SK-N-SH (cell line): ENCODE data around the gene C1QTNF5.

Experiments used
- CHD2 ChIP-seq: fragments of 150-350 bp; IDR thresholded peaks from 2 replicates; pipeline ENCODE4 v1.6.1; 2018; ENCODE audit warnings: low read length; ENCODE audit not compliant: partially characterized antibody
- CTCF ChIP-seq: fragments of 200-600 bp; sonication (generic); IDR thresholded peaks from 2 replicates; pipeline ENCODE4 v1.6.1; 2017; ENCODE audit warnings: antibody characterized with exemption, mild to moderate bottlenecking, moderate library complexity
- MAX ChIP-seq: IDR thresholded peaks from 2 replicates; pipeline ENCODE4 v1.4.0; 2012; ENCODE audit warnings: low read depth
- POLR2AphosphoS5 ChIP-seq: IDR thresholded peaks from 2 replicates; pipeline ENCODE4 v1.6.1; 2012; ENCODE audit warnings: low read depth, low read length
- RCOR1 ChIP-seq: fragments of 150-350 bp; IDR thresholded peaks from 2 replicates; pipeline ENCODE4 v1.6.1; 2017; ENCODE audit warnings: antibody characterized with exemption, low read length
- SIN3A ChIP-seq: IDR thresholded peaks from 2 replicates; pipeline ENCODE4 v1.6.1; 2012; ENCODE audit warnings: low read depth, mild to moderate bottlenecking, low read length, moderate library complexity, borderline replicate concordance
- SMC3 ChIP-seq: IDR thresholded peaks from 2 replicates; pipeline ENCODE4 v1.6.1; 2012; ENCODE audit warnings: low read depth, low read length, improper control_type of control experiment
- TAF1 ChIP-seq: IDR thresholded peaks from 2 replicates; pipeline ENCODE4 v1.6.1; 2012; ENCODE audit warnings: low read depth, mild to moderate bottlenecking, low read length, moderate library complexity, borderline replicate concordance

- no peak for TF ChIP-seq CTCF
- TF ChIP-seq POLR2AphosphoS5, result no peak
- TF ChIP-seq CHD2, result no peak
- no peak for TF ChIP-seq RCOR1
- TF ChIP-seq SMC3, result no peak
- no peak for TF ChIP-seq MAX
- no peak for TF ChIP-seq SIN3A
- no peak for TF ChIP-seq TAF1
Measured at GRCh38 chr11:119362741-119363080, 22.0 kb upstream of the C1QTNF5 start.
